HG03460 (cell line): Measurements from ENCODE around the gene DIAPH2.

Experiments used
- ATAC-seq: cut with Tn5 transposase; IDR thresholded peaks from one replicate; pipeline ENCODE4 v1.9.1; 2021; ENCODE audit not compliant: unreplicated experiment

Gene DIAPH2

DNA sequence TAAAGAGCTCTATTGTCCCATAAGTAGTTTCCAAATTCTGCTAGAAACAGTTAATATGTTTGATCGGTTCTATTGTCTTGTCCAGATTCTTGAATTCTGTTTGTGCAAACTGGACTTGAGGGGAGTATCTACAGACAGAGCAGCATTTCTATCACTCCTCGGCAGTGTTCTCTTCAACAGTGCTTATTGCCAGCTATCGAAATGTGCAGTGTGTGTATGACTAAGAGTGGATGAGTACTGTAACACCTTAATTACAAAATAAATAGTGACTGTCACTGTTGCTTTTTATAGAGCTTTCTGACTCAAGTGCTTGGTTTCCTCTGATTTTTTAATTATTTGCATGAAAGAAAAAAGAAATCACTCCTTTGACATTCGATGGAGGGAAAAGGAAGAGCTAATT is 473.6 kb downstream of the DIAPH2 start:
- ATAC-seq = no peak

DNA sequence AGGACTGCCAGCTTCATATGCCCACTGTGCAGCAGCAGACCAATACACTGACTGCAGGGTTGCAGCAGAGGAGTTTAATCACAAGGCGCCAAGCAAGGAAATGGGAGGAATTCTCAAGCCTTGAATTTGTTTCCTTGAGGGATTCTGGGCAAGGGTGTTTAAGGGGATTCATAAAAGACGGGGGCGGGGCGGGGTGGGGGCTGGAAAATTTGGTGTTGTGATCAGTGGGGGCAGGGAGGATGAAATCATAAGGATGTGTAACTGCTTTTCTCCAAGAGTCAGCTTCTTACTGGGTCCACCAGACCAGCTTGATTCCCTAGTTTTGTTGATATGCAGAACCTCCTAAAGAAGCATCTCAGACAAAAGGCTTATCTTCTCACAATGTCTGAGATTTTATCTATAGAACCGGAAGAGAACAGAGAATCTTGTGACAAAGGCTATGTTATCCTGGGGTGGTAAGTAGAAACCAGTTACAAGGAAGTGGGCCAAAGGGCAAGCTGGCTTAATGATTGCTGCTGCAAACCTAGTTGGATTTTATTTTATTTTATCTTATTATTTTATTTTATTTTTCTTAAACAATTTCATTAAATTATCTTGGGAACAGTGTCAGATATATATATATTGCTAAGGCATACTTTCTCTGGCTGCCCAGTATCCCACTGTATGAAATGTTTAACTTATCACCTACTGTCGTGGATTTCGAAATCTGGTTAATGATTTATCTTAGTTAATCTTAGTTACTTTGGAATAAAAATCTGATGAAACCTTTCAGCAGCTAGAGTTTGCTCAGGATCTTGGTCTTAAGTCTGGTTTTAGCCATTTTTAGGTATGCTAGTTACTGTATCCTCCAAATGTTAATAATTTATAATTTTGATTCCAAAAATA is 475.5 kb downstream of the DIAPH2 start:
- no peak for ATAC-seq

- ATAC-seq = no peak
Observed at GRCh38 chrX:97167333-97167732, 482.7 kb downstream of the DIAPH2 start.

- no peak for ATAC-seq
Observed at GRCh38 chrX:97168646-97169045, 484.0 kb downstream of the DIAPH2 start.

DNA sequence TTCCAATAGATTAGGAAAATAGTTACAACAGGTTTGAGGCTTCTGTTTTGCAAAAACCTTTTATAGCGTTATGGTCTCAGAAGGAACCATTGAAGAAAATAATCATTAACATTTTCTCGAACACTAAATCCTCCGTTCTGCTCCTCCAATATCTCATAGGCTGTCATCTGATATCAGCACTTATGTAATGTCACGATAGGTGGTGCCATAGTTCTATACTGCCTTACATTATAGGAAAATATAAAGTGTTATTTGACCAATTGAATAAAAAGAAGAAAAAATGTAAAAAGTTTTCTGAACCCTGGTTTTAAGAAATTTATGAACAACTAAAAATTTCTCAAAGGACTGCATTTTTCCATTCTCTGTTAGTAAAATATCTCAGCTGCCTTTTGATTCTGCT is 490.5 kb downstream of the DIAPH2 start:
- no peak for ATAC-seq

- no peak for ATAC-seq
Observed at GRCh38 chrX:97189668-97190067, 505.0 kb downstream of the DIAPH2 start.

DNA sequence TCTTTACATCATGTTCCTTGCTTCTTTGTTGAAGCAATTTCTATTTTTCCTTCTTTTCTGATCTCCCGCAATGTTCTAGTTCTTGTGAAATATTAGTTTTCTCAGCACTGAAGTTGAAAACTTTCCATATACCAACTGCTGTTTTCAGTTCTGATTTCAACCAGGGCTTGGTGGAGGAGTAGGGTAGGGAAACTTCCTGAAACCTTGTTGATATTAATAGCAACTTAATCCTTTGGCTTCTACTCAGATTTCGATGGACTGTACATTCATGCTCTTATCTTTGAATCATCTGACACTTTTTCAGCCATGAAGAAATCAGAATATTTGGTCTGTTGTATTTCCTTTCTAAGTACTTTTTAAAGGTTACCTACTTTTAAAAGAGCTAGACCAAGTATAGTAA is 514.9 kb downstream of the DIAPH2 start:
- no peak for ATAC-seq

DNA sequence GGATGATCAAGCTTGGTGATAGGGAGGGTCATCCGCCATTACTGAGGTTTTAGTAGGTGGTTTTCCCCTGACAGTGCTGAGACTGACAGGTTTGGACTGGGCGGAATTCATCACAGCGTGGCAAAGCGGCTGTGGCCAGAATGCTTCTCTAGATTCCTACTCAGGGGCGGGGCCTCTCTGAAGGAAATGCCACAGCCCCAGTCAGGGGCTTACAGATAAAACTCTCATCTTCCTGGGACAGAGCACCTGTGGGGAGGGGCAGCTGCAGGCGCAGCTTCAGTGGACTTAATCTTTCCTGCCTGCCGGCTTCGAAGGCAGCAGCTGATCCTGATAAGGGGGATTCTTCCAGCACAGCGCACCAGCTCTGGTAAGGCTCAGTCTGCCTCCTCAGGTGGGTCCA is 515.8 kb downstream of the DIAPH2 start:
- ATAC-seq = no peak

DNA sequence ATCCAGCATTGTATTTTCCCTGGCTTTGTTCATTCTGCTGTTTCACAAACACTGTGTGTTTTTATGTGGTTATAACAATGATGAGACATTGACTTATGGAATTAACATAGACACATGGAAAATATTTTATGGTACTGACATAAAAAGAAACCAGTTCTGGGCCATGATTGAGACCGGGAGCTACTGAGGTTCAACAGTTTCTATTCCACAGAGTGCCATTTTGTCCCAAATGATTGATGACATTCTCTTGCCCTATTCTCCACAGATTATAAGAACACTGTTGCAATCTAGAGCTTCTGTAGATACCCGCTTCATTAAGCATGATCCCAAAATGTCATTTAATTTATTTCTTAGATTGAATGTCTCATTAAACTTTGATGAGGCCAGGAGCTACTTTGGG is 525.9 kb downstream of the DIAPH2 start:
- ATAC-seq = no peak

DNA sequence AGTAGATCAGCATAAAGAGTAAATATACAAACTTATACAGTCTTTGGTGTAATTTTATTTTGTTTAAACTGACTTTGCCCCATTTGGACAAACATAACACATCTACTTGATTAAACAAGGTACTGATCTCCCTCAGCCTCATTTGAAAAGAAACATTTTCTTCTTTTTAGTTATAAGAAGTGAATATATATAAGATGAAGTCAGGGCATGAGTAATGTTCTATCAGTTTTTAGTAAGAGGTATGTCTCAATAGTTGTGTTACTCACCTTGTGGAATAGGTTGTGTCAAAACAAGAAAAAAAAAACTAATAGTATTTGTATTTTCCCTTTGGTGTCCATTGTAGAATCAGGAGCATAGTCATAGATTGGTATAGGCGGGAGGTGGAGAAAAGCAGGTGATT is 526.4 kb downstream of the DIAPH2 start:
- ATAC-seq = no peak

GRCh38 chrX:97215186-97215585 is 530.5 kb downstream of the DIAPH2 start:
- no peak for ATAC-seq

DNA sequence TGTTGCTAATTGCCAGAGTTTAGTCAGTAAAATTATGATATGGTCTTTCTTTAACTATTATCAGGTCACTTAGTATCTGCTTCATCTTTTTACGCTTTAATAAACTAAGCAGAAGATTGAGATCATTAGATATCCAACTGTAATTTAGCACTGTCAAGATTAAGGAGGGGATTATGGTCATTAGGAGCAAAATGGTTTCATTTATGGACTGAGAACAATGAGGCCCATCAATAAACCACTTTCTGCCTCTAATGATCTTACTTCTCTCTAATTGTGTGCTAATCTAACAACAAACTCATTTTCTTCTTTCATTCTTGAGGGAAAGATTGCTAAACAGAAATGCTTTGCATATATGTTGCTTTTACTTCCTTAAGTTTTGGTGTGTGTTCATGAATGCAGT is 539.5 kb downstream of the DIAPH2 start:
- ATAC-seq = no peak

GRCh38 chrX:97229318-97229717 is 544.7 kb downstream of the DIAPH2 start:
- no peak for ATAC-seq

GRCh38 chrX:97230948-97231347 is 546.3 kb downstream of the DIAPH2 start:
- ATAC-seq = no peak

- peak; percentile 100 for ATAC-seq
Observed at GRCh38 chrX:97234471-97235081, 549.9 kb downstream of the DIAPH2 start.

GRCh38 chrX:97238632-97239031 is 554.0 kb downstream of the DIAPH2 start:
- no peak for ATAC-seq

DNA sequence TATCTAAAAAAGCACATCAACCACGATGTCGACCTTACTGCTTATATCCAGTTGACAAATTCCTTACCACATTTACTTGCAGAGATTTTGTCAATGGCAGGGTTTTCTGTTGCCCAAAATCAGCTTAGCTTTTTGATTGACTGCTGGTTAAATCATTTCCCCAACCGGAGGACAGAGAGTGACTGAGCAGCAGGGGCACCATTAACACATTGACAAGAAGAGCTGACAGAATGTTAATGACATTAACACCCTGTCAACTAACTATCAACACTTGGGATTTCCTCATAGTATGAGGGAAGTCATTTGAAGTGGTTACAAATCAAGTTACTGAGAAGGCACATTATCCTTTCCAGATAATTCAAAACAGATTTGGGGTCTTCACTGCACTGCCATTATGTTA is 567.5 kb downstream of the DIAPH2 start:
- ATAC-seq = no peak

- no peak for ATAC-seq
Observed at GRCh38 chrX:97260679-97261078, 576.0 kb downstream of the DIAPH2 start.

DNA sequence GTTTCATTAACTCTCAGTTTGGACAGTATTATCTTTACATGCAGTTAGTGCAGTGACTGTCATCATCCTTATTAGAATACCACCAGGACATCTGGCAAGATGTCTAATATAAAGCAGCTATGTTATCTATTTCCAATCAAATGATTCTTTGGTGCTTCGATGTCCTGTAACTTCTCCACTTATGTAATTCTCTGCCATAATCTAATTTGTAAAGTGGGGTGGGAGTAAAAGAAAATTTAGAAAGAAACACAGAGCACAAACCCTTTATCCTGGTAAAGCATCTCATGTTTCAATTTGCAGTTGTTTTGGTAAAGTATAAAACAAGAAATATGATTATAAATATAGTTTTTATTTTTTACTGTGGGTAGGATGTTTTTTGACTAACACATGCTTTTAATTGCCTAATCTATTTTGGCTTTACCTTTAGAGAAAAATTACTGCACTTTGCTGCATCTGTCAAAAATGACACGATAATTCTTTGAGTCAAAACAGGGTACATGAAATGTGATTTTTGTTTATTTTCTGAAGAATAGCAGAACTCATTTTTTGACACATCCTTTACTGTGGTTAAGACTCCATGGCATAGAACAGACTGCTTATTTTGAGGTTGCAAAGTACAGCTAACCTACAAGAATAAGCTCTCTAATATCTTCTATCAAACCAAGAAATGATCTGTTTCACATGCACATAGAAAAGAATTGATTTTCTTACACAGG is 581.9 kb downstream of the DIAPH2 start:
- ATAC-seq = no peak

- no peak for ATAC-seq
Observed at GRCh38 chrX:97267396-97268181, 582.9 kb downstream of the DIAPH2 start.

DNA sequence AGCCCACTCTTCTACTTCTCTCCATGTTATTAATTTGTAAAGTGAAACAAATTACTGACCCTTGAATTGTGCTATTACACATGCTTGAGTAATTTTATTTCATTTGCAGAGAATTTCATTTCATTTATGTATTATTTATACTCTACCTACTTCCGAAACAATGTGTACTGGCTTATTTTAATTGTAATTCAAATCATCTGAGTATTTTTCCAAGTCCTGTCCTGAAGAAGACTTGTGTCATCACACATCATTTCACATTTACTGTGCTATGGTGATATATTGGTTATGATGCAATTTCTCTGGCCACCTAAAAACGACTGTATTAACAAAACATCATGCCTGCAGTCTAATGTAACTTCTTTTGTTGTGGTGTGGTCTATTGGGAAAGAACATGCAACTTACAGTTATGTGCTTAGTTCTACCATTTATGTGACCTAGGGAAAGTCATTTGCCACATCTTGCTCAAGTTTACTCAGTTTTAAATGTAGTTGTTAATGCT is 583.6 kb downstream of the DIAPH2 start:
- ATAC-seq = no peak
